NT2/D1 (cell line): ENCODE measurements around the gene ZDHHC5.

Experiments
- DNase-seq: peaks from one replicate; pipeline ENCODE4 v3.0.0-alpha.2; 2011; ENCODE audit warnings: low read depth, low spot score
- H3K27me3 ChIP-seq: 2 replicates; pipeline ENCODE4 v1.6.0; 2011; ENCODE audit warnings: mild to moderate bottlenecking; ENCODE audit not compliant: insufficient read length, insufficient read depth
- H3K36me3 ChIP-seq: 2 replicates; pipeline ENCODE4 v1.6.1; 2011; ENCODE audit warnings: mild to moderate bottlenecking, low read length, mixed read lengths; ENCODE audit not compliant: insufficient read depth, insufficient read length
- H3K4me1 ChIP-seq: 2 replicates; pipeline ENCODE4 v1.5.1; 2011; ENCODE audit not compliant: insufficient read depth, insufficient read length
- H3K4me3 ChIP-seq: 2 replicates; pipeline ENCODE4 v1.5.1; 2011; ENCODE audit warnings: low read depth; ENCODE audit not compliant: insufficient read length
- H3K9ac ChIP-seq: 2 replicates; pipeline ENCODE4 v1.6.0; 2011; ENCODE audit warnings: low read depth; ENCODE audit not compliant: insufficient read length
- H3K9me3 ChIP-seq: 2 replicates; pipeline ENCODE4 v1.5.1; 2011; ENCODE audit warnings: mild to moderate bottlenecking, low read length; ENCODE audit not compliant: insufficient read depth
- SUZ12 ChIP-seq: IDR thresholded peaks from 2 replicates; pipeline ENCODE4 v1.6.1; 2011; ENCODE audit not compliant: insufficient read length, insufficient read depth; ENCODE audit errors: extremely low read depth
- YY1 ChIP-seq: IDR thresholded peaks from 2 replicates; pipeline ENCODE4 v1.6.1; 2011; ENCODE audit not compliant: insufficient read length, insufficient read depth
- ZNF274 ChIP-seq: IDR thresholded peaks from 2 replicates; pipeline ENCODE4 v1.6.1; 2011; ENCODE audit warnings: mild to moderate bottlenecking, low read depth, low read length

Gene ZDHHC5

DNA sequence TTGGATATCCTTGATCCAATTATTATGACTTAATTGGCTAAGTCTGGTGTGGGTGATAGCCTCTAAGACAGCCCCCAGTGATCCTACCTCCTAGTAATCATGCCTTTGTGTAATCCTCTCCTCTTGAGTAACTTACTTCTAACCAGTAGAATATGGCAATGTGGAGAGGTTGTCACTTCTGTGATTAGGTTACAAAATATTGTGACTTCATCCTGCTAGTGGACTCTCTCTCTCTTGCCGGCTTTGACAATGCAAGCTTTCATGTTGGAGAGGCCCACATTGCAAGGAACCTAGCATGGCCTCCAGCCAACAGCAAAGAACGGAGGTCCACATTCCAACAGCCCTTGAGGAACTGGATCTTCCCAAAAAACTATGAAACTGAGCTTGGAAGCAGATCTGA, 37.7 kb upstream of the ZDHHC5 start:
- Histone ChIP-seq H3K27me3 (no peaks in the 10 kb centered on the region), H3K9me3 (no peaks in the 10 kb centered on the region), H3K36me3 (no peaks in the 10 kb centered on the region), H3K4me1 (peaks cover 4% of the 10 kb centered on the region), H3K9ac (no peak overlapping the region), H3K4me3 (no peak overlapping the region)
- TF ChIP-seq SUZ12 (no peak), ZNF274 (no peak), YY1 (no peak)
- DNase-seq, result no peak

DNA sequence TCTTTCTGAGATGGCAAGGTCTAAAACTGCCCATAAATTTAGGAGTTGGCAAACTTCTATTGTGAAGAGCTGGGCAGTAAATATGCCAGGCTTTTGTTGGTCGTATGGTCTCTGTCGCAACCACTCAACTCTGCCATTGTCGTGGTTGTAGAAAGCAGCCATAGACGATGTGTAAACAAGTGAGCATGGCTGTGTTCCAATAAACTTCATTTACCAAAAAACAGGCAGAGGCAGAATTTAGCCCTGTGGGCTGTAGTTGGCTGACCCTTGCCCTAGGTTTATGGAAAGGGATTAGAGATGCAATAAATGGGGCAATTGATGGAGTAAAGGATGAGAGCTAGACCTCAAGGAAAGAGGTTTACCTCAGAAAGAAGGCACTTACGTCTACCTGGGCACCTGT, 35.8 kb upstream of the ZDHHC5 start:
- DNase-seq, result no peak
- Histone ChIP-seq H3K4me1 (peaks cover 8% of the 10 kb centered on the region), H3K9me3 (no peaks in the 10 kb centered on the region), H3K9ac (no peak overlapping the region), H3K27me3 (no peaks in the 10 kb centered on the region), H3K4me3 (no peak overlapping the region), H3K36me3 (no peaks in the 10 kb centered on the region)
- TF ChIP-seq YY1 (no peak), SUZ12 (no peak)

DNA sequence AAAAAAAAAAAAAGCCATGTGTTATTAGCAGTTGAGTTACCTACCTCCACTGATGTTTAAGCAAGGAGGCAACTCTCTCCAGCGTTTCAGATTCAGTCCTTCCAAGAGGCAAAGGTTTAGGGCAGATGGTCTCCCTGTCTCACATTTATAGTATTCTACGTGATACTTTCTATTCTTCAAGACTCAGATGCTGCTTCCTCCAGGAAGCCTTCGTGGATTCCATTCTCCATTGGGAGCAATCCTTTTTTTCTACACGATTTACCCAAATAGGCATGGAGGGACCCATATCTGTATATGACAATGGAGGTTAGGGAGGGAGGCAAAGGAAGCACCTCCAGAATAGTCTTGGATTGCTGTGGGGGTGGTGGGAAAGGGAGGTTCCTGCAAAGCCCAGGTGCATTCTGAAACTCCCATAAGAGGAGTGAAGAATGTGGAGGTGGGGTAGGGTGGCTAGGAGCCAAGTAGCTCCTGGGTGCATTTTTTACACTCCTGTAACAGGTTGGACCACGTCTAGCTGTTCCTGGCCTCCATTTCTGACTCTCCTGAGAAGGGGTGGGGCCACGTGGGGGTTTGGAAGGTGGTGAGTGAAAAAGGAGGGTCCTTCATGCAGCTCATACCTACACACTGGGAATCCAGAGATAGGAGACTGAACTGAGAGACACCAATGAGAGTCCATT, 34.4 kb upstream of the ZDHHC5 start:
- no peak for DNase-seq
- H3K4me1 ChIP-seq, result peaks cover 8% of the 10 kb centered on the region
- no peaks in the 10 kb centered on the region for H3K36me3 ChIP-seq
- H3K27me3 ChIP-seq, result no peaks in the 10 kb centered on the region
- H3K9me3 ChIP-seq, result no peaks in the 10 kb centered on the region
- no peak overlapping the region for H3K9ac ChIP-seq
- H3K4me3 ChIP-seq, result no peak overlapping the region
- no peak for TF ChIP-seq YY1
- no peak for TF ChIP-seq ZNF274
- no peak for TF ChIP-seq SUZ12

DNA sequence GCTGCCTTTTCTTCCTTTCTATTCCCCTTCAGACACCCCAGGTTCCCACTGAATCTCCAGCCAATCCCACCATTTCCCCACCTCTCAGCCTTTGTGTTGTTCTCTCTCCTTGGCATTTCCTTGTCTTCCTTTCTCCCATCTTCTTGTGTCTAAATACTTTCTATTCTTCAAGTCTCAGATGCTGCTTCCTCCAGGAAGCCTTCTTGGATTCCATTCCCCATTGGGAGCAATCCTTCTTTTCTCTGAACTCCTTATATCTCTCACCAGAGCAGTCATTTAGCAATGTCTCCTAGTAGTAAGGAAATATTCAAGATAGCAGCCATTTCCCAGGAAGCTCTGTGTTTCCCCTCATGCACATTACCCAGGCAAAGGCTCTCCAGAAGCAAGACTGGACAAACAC, 33.6 kb upstream of the ZDHHC5 start:
- Histone ChIP-seq H3K36me3 (no peaks in the 10 kb centered on the region), H3K9ac (no peak overlapping the region), H3K9me3 (no peaks in the 10 kb centered on the region), H3K4me3 (no peak overlapping the region), H3K27me3 (no peaks in the 10 kb centered on the region), H3K4me1 (peaks cover 8% of the 10 kb centered on the region)
- TF ChIP-seq SUZ12 (no peak), ZNF274 (no peak), YY1 (no peak)
- DNase-seq, result no peak

DNA sequence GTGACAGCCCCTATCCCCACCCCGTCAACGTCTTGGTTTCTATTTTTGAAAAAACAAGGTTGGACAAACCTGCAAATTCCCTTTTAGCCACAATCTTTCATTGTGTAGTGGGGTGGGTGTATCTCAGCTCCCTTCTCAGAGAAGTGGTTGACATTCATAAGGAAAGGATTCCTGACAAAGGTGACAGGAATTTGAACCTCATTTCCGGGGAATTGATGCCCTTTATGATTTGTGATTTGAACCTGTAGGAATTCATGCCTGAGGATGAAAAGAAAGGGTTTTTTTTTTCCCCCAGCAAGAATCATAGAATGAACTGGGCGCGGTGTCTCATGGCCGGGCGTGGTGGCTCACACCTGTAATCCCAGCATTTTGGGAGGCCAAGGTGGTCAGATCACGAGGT, 32.7 kb upstream of the ZDHHC5 start:
- no peak overlapping the region for H3K9ac ChIP-seq
- TF ChIP-seq ZNF274 (no peak), YY1 (no peak), SUZ12 (no peak)
- no peak overlapping the region for H3K4me3 ChIP-seq
- DNase-seq, result no peak
- no peaks in the 10 kb centered on the region for H3K27me3 ChIP-seq
- H3K9me3 ChIP-seq, result no peaks in the 10 kb centered on the region
- H3K4me1 ChIP-seq, result peaks cover 8% of the 10 kb centered on the region
- peaks cover 7% of the 10 kb centered on the region for H3K36me3 ChIP-seq

DNA sequence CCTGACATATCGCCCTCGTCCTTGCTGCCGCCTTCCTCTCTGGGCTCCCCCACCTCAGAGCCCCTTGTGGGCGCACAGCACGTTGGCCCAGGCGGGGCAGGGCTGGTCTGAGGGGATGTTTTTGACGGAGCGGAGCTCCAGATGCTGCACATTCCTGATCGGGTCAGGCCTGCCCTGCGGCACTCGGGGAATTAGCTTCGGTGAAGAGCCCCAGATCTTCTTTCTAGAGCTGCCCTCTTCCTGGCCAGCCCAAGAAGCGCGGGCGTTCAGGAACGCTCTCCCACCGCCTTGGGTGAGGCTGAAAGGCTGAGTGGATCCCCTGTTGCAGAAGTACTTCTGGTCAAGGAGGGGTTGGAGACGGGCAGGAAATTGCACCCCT, 30.3 kb upstream of the ZDHHC5 start:
- TF ChIP-seq YY1, result no peak
- no peak for TF ChIP-seq SUZ12
- no peak for TF ChIP-seq ZNF274
- Histone ChIP-seq H3K27me3 (no peaks in the 10 kb centered on the region), H3K4me1 (peaks cover 13% of the 10 kb centered on the region), H3K4me3 (peak overlapping the region; percentile 92), H3K36me3 (peaks cover 27% of the 10 kb centered on the region), H3K9ac (peak overlapping the region; percentile 92), H3K9me3 (no peaks in the 10 kb centered on the region)
- DNase-seq, result peak; percentile 75

DNA sequence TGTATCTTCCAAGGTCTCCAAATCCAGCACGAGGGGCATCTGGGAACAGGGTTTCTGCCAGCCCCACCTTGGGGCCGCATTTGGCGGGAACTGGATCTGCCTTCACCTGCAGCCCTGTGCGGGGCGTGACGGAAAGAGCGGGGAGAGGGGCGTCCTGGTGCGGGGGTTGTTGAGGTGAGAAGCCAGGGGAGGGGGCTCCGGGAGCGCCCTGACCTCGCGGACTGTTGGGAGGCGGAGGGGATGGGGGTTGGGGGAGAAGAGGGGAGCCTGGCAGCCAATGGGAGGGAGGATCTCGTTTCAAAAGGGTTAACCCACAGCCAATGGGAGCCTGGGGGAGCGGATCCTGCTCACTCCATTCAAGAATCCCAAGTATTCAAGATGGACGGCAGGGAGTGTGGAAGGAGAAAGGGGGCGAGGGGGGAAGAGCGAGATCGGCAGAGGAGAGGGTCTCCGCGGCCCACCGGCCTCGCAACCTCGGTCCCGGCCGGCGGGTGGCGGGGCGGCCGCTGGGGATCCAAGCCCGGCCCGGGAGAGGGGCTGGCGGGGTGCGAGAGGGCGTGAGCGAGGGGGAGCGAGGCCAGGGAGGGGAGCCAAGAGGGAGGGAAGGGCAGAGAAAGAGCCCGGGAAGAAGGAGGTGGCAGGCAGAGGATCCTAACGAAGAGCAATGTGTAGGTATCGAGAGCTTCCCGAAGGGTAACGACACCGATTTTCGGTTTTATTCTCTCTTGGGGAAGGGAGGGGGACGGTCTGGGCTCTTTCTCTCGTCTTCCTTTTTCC, 29.7 kb upstream of the ZDHHC5 start:
- Histone ChIP-seq H3K9me3 (no peaks in the 10 kb centered on the region), H3K4me3 (peak overlapping the region; percentile 92), H3K36me3 (peaks cover 32% of the 10 kb centered on the region), H3K27me3 (no peaks in the 10 kb centered on the region), H3K4me1 (peaks cover 13% of the 10 kb centered on the region), H3K9ac (peak overlapping the region; percentile 95)
- peak; percentile 97 for DNase-seq
- TF ChIP-seq SUZ12 (no peak), YY1 (peak; percentile 83), ZNF274 (no peak)

DNA sequence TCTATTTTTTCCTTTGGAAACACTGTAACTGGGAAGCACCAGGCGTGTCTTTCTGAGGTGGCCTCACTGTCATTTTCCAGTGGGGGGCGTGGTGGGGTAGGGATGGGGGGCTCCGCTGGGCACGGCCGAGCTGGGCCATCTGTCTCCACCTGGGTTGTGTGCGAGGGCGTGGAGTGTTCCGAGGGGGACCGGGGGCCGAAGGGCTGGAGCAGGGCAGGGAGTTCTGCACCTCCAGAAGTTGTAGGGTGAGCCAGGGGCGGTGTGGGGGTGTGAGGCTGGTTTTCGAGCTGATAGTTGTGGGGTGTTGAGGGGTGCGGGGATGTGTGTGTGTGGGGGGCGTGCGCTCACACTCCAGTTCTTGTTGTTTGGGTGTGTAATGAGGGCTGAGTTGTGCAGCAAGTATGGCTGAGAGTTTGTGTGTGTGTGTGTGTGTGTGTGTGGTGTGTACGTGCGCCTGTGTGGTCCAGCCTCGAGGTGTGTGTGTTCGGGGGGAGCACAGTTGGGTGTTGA, 29.0 kb upstream of the ZDHHC5 start:
- Histone ChIP-seq H3K4me3 (peak overlapping the region; percentile 92), H3K36me3 (peaks cover 39% of the 10 kb centered on the region), H3K27me3 (no peaks in the 10 kb centered on the region), H3K9me3 (no peaks in the 10 kb centered on the region), H3K9ac (peak overlapping the region; percentile 95), H3K4me1 (peaks cover 9% of the 10 kb centered on the region)
- no peak for TF ChIP-seq SUZ12
- TF ChIP-seq ZNF274, result no peak
- no peak for TF ChIP-seq YY1
- DNase-seq, result no peak
